Astrocyte of the spinal cord (primary cell): ENCODE data around the gene SH2D6.

Source experiments
- DNase-seq: peaks from one replicate; pipeline ENCODE4 v3.0.0; 2011; ENCODE audit warnings: low read depth, low spot score
- H3K4me3 ChIP-seq: 2 replicates; pipeline ENCODE4 v1.5.1; 2011; ENCODE audit warnings: low read depth, mild to moderate bottlenecking, low read length, moderate library complexity
- CTCF ChIP-seq: IDR thresholded peaks from 2 replicates; pipeline ENCODE4 v1.5.1; 2012; ENCODE audit warnings: low read depth, mild to moderate bottlenecking, low read length, inconsistent platforms
- in situ Hi-C: cut with HindIII; loops from 2 replicates; pipeline ENCODE4 v1.10.0; 2017; ENCODE audit warnings: low sequenced_read_pairs

Gene SH2D6

GRCh38 chr2:85429213-85429923, 10.9 kb downstream of the SH2D6 start:
- in situ Hi-C loops = no loop called here
- DNase-seq = no peak
- no peak for TF ChIP-seq CTCF
- no peak overlapping the region for H3K4me3 ChIP-seq

GRCh38 chr2:85429924-85430289, 11.4 kb downstream of the SH2D6 start:
- DNase-seq = no peak
- in situ Hi-C loops = no loop called here
- H3K4me3 ChIP-seq = no peak overlapping the region
- no peak for TF ChIP-seq CTCF

- no peak overlapping the region for H3K4me3 ChIP-seq
- no peak for TF ChIP-seq CTCF
- no peak for DNase-seq
- in situ Hi-C loops = no loop called here
Measured at GRCh38 chr2:85430752-85431569, 12.4 kb downstream of the SH2D6 start.

GRCh38 chr2:85431570-85432205, 13.2 kb downstream of the SH2D6 start:
- H3K4me3 ChIP-seq = no peak overlapping the region
- in situ Hi-C loops = no loop called here
- no peak for DNase-seq
- TF ChIP-seq CTCF = no peak

- peak; percentile 97 for DNase-seq
- in situ Hi-C loops = no loop called here
- H3K4me3 ChIP-seq = no peak overlapping the region
- no peak for TF ChIP-seq CTCF
Measured at GRCh38 chr2:85433511-85434089, 15.1 kb downstream of the SH2D6 start.

GRCh38 chr2:85434696-85435095, 16.2 kb downstream of the SH2D6 start:
- TF ChIP-seq CTCF = no peak
- no peak overlapping the region for H3K4me3 ChIP-seq
- DNase-seq = no peak
- in situ Hi-C loops = no loop called here
